HepG2 (cell line): ENCODE results near the gene ADAMTS17.

Source experiments
- HCFC1 ChIP-seq: fragments of 150-350 bp; IDR thresholded peaks from 2 replicates; pipeline ENCODE4 v1.6.1; 2014; ENCODE audit warnings: low read depth, low read length
- MXI1 ChIP-seq: IDR thresholded peaks from 3 replicates; pipeline ENCODE4 v1.6.1; 2012; ENCODE audit warnings: low read depth, low read length, inconsistent platforms, borderline replicate concordance
- PAX8 ChIP-seq: sonication (generic); formaldehyde crosslinking; IDR thresholded peaks from 2 replicates; pipeline ENCODE4 v1.8.0; 2022; ENCODE audit warnings: mild to moderate bottlenecking, missing genetic modification reagents, borderline replicate concordance
- PRPF4 ChIP-seq: fragments of 200-400 bp; formaldehyde crosslinking; IDR thresholded peaks from 2 replicates; pipeline ENCODE4 v1.6.1; 2016; ENCODE audit warnings: low read length, low read depth; ENCODE audit not compliant: poor library complexity, severe bottlenecking
- SRF ChIP-seq: IDR thresholded peaks from 2 replicates; pipeline ENCODE4 v1.6.1; 2011; ENCODE audit warnings: mild to moderate bottlenecking, low read depth, low read length, moderate library complexity
- ZFP1 ChIP-seq: IDR thresholded peaks from 2 replicates; pipeline ENCODE4 v1.6.1; 2016
- TF ChIP-seq, protein P1 (sequence below), 2 experiments: sonication (generic) in 1 of 2; formaldehyde crosslinking in 1 of 2; IDR thresholded peaks; 2 replicates each; pipeline versions ENCODE4 v1.5.1 to v1.6.1; 2011 to 2020; ENCODE audit warnings: borderline replicate concordance in 1 of 2, low read depth in 1 of 2, low read length in 1 of 2, mild to moderate bottlenecking in 1 of 2, missing genetic modification reagents in 1 of 2, moderate library complexity in 1 of 2

DNA sequence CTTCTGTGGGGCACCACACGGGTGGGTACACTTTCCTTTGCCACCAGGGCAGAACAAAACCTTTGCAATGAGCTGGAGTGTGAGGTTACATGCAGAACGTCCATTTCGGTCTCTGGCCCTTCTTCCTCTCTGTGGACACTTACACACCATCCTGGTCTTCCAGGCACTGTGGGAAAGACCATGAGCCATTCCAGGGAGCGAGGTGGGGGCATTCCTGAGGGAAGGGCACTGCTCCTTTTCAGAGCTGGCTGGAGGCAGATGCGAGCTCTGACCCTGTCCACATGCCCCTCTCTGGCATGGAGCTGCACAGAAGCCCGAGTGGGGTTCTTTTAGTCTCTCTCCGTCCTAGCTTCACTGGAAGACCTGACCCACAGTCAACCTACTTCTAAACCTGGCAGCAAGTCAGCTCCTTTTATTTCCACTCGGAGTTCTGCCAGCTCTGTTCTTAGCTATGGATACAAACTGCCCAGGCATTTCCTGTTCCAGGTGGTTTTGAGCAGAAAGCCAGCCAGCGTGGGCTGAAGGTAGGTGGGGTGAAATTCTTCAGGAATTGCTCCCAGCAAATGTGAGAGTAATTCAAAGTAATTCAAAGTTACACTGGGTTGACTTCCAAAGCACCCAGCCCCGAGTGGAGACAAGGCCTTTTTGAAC, 281.4 kb downstream of the ADAMTS17 start:
- TF ChIP-seq ZFP1 (CRISPR knock-in tag) (no peak), PAX8 (no peak), SRF (no peak), MXI1 (no peak), PRPF4 (no peak), HCFC1 (no peak)
- TF ChIP-seq, protein P1, sequence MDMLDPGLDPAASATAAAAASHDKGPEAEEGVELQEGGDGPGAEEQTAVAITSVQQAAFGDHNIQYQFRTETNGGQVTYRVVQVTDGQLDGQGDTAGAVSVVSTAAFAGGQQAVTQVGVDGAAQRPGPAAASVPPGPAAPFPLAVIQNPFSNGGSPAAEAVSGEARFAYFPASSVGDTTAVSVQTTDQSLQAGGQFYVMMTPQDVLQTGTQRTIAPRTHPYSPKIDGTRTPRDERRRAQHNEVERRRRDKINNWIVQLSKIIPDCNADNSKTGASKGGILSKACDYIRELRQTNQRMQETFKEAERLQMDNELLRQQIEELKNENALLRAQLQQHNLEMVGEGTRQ (IDR thresholded peaks at IDR 0.05; ENCODE audit: low read depth, low read length), result no peak
- TF ChIP-seq, protein P1 (CRISPR knock-in tag; IDR thresholded peaks at IDR 0.05; ENCODE audit: borderline replicate concordance), result no peak
